Dedifferentiated amniotic fluid mesenchymal stem cell (primary cell): ENCODE results near the gene GSTK1.
"Not testable (repeated sequence)": the region's sequence is repeated elsewhere in the genome, so short reads cannot be mapped to it uniquely, and the experiment has no call there.

Experiments used
- DNase-seq: peaks from one replicate; pipeline ENCODE4 v3.0.0-alpha.2; 2016; ENCODE audit errors: extremely low spot score

GSTK1 gene

GRCh38 chr7:143263266-143264195 lies at the start of gene GSTK1:
GSTK1 (plus strand) TSS chr7:143263441; CDS start chr7:143263514, 73 bp downstream.
- DNase-seq, result peak; percentile 48

- DNase-seq, result not testable (repeated sequence)
Measured at GRCh38 chr7:143213478-143213877, 49.8 kb upstream of the GSTK1 start.

DNA sequence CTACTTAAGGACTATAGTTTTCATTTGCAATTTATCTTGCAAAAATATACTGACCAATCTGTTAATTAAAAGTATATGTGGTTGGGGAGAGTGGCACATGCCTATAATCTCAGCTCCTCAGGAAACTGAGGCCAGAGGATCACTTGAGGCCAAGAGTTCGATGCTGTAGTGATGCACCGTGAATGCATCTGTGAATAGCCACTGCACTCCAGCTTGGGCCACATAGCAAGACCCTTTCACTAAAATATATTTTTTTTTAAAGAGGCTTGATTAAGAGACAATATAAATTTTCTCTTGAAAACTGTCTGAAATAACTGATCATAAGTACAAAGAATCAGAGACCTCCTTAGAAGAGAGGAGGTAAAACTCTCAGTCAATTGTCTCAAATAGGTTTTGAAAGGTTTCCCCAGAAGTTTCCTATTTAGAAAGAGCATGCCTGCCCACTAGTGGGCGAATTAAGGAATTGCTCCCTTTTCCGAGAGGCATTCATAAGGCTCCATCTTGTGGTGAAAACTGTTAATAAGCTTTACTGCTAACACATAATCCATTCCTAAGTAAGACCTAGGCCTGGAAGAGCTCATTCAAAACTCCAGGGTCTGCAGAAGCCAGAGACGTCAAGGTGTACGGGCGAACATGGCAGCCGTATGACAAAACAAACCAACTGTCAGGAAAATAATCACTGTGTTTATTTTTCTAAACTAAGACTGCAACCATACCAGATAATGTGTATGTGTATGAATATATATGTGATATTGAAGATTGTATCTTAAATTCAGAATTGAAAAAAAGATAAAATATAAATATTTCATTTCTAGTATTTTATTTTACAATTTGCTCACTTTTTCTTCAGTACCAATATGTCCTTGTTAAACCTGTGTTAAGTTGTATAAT lies 48.2 kb upstream of the GSTK1 start:
- DNase-seq, result peak; percentile 81

DNA sequence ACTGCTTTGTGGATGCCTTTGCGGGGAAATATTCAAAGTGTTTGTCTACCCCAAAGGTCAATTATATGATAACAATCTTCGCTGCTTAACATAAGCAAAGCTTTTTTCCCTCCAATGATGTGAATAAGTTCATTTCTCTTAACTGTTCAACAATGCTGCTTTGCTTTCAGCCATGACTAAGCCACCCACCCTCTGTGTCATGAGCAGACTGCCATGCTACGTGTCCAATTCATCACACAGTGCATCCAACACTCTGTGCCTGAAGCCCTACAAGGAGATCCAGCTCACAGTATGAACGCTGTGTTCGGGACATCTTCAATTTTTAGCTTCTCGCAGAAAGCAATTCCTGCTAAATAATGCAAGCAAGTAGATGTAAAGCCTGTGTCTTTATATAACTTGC lies 47.1 kb upstream of the GSTK1 start:
- DNase-seq, result no peak

DNA sequence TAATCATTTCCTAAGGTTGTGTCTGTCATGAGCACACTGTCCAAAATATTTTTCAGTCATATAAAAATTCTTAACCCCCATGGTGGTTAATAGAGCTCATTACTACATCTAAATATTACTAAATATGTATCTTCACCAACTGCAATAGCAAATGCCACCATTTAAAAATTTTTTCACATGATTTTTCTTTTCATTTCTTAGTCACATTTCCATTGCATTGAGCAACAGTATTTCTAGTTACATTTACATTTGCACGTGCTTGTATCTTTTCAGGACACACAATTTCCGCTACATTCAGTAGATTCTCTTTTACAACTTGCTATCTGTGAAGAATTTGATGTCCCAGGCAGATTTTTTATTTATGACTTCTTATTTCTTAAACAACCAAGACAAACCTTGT lies 46.6 kb upstream of the GSTK1 start:
- DNase-seq, result no peak

DNA sequence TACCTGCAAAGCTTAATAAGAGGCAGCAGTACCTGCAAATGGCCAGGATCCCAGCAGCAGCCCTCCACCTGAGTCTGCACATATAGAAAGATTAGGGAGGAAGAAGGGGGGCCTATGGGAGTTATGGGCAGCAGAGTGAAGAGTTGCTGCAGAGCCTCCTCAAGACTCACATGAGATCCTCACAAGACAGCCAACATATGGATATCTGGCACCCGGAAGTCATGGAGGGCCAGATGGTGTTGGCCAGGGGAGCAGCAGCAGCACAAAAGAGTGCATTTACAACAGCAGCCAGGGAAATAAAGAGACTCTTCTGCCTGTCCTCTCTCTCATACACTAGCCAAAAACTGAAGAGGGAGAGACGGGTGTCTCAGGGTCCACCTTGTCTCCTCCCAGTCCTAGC lies 45.4 kb upstream of the GSTK1 start:
- DNase-seq, result no peak

- DNase-seq, result no peak
Measured at GRCh38 chr7:143221286-143221685, 42.0 kb upstream of the GSTK1 start.

DNA sequence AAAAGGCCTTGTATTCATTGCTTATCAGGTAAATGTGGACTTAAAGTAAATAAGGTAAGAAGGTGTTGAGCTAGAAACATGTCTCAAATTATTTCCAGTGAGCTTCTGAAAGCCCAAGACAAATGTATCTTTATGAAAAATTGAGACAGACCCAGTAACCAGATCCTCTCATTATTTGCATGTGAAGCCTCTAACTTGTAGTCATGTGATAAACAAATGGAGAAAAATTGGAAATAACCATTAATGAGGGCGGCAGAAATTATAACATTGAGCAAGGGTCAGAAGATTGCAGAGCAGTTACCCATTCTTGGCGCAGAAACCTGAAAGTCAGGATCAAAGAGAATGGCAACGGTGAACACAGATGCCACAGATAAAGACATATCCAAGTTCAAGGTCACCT lies 41.5 kb upstream of the GSTK1 start, which contains the start of gene TAS2R40:
Gene TAS2R40, plus strand, starts transcription at position 301 of the 400 bp plus-strand sequence. Its CDS starts 42 bp downstream, at position 343.
- DNase-seq, result no peak

- no peak for DNase-seq
Measured at GRCh38 chr7:143222782-143223181, 40.5 kb upstream of the GSTK1 start.

GRCh38 chr7:143223784-143224183 lies 39.5 kb upstream of the GSTK1 start:
- DNase-seq, result no peak

- no peak for DNase-seq
Measured at GRCh38 chr7:143225047-143225446, 38.2 kb upstream of the GSTK1 start.

DNA sequence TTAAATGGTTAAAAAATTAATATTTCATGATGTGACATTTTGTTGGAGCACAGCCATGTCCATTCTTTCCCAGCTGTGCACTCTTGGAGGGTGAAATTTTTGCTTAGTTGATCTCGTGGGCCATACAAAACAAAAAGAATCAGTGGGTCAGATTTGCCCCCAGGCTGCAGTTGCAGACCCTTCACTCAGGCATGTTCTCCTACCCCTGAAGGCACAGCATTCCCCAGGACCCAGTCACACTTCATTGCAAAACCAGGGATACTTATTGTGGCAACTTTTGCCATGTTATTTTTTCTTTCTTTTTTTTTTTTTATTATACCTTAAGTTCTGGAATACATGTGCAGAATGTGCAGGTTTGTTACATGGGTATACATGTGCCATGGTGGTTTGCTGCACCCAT lies 35.4 kb upstream of the GSTK1 start:
- DNase-seq, result no peak

- no peak for DNase-seq
Measured at GRCh38 chr7:143229054-143229790, 34.0 kb upstream of the GSTK1 start.

GRCh38 chr7:143230602-143231457 lies 32.4 kb upstream of the GSTK1 start:
- no peak for DNase-seq

DNA sequence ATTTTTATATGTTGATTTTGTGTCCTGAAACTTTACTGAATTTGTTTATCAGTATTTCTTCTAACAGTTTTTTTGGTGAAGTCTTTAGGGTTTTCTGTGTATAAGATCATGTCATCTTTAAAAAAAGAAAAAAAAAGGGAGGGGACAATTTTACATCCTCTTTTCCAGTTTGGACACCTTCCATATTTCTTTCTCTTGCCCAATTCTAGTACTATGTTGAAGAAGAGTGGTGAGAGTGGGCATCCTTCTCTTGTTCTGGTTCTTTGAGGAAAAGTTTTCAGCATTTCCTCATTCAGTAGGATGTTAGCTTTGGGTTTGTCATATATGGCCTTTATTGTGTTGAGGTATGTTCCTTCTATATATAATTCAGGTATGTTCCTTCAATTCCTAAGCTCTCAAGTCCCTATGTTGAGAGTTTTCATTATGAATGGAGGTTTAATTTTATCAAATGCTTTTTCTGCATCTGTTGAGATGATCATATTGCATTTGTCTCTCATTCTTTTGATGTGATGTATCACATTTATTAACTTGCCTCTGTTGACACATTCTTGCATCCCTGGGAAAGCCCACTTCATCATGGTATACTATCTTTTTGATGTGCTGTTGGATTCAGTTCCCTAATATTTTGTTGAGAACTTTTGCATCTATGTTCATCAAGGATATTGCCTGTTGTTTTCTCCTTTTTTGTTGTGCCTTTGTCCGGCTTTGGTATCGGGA lies 29.3 kb upstream of the GSTK1 start:
- no peak for DNase-seq

- DNase-seq, result no peak
Measured at GRCh38 chr7:143234533-143234875, 28.7 kb upstream of the GSTK1 start.

DNA sequence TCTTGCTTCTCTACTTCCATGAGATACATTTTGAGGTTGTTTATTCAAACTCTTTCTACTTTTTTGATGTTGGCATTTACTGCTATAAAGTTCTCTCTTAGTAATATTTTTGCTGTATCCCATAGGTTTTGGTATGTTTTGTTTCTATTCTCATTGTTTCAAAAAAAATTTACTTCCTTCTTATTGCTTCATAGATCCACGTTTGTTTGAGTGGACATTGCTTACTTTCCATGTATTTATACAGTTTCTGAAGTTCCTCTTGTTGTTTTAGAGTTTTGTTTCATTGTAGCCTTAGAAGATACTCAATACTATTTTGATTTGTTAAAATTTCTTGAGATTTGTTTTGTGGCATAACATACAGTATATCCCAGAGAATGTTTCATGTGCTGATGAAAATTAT lies 27.7 kb upstream of the GSTK1 start:
- no peak for DNase-seq

GRCh38 chr7:143236408-143236990 lies 26.7 kb upstream of the GSTK1 start:
- no peak for DNase-seq

DNA sequence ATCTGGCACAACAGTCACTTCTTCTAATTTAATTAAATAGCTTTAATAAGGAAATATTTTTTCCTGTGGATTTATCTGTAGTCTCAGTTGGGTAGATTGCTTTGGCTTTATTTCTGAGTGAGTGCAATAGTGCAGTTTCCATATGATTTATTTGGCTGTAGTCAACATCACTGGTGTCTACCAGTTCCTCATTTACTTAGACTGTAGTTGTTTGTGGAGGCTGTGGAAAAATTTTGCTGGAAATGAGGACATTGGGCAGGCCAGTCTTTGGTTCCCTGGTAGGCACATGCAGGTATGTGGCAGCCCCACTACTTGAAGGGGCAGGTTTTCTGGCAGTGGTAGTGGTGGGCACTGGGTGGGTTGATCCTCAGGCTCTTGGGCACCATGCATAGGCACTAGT lies 25.9 kb upstream of the GSTK1 start:
- DNase-seq, result no peak
